OCI-LY3 (cell line): ENCODE measurements around the gene ZCCHC3.

Experiments
- CTCF ChIP-seq: fragments of 200-600, 300-600 bp; sonication (generic); IDR thresholded peaks from 2 replicates; pipeline ENCODE4 v1.5.1; 2014; ENCODE audit warnings: antibody characterized with exemption, low read length, low read depth
- EZH2phosphoT487 ChIP-seq: fragments of 200-600 bp; shearing (Covaris generic); IDR thresholded peaks from 2 replicates; pipeline ENCODE4 v1.6.1; 2018; ENCODE audit warnings: antibody characterized with exemption, mixed run types, low read depth

DNA sequence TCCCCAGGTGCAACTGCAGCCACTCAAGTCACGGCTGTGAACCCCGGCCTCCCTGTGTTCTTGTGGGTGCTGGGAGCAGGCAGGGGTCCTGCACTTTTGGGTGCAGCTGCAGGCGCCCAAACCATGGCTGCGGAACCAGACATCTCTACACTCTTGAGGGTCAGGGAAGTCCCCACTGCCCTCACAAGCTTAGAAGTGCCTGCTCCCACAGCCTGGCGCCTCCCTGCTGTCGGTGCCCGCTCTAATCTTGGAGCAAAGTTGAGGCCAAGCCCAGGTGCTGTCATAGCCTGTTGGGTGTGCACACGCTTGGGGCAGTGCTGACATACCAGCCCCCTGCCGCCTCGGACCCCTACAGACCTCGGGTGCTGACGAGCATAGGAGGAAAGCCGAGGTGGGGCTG lies 33.7 kb upstream of the ZCCHC3 start:
- TF ChIP-seq CTCF = no peak
- TF ChIP-seq EZH2phosphoT487 = no peak
